Pons (tissue), 1 donor: ENCODE data around the gene OSBPL10.

Experiments used
- DNase-seq: peaks from one replicate; pipeline ENCODE4 v3.0.0-alpha.2; 2016; ENCODE audit warnings: low spot score

Gene OSBPL10

DNA sequence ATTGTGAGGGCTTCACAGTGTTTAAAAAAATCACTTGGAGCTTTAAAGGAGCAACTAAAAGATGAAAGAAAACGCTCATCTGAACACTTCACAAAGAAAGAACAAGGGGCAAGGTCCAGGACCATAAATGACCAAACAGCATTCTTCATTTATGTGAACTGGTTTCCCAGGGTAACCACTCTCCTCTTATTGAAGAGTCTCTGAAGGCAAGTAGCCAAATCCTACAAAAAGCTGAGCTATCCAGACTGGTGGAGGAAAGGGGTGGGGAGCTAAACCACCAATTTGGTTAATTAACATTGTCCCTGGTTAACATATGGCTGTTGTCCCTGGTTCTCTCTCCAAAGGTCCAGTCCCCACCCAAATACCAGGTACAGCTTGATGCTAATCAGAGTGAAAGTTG, 58.1 kb downstream of the OSBPL10 start:
- no peak for DNase-seq

DNA sequence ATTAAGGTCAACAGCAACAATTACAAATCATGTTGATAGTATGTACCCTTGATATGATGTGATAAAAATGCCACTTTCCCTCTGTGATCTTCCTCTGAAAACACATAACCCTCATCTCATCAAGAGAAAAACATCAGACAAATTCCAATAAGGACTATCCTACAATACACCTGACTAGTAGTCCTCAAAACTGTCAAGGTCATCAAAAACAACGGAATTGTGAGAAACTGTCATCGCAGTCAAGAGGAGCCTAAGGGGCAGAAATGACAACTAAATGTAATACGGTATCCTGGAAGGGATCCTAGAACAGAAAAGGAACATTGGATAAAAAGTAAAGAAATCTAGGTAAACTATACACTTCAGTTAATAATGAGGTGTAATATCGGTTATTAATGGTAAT, 59.2 kb downstream of the OSBPL10 start:
- DNase-seq: no peak

DNA sequence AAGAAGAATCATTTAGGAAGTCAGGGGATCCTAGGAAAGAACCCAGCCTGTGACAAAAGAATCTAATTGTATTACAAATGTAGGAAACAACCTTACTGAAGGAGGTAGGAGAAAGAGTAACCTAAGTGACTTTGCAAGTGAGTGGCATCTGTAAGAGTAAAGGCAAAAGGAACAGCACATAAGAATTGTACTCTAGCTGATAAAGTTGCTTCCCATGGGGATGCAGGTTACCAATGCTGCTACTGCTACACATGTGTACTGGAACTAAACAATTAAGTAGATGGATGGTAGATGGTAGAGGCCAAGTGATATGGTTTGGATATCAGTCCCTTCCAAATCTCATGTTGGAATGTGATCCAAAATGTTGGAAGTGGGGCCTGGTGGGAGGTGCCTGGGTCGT, 60.8 kb downstream of the OSBPL10 start:
- DNase-seq: no peak

DNA sequence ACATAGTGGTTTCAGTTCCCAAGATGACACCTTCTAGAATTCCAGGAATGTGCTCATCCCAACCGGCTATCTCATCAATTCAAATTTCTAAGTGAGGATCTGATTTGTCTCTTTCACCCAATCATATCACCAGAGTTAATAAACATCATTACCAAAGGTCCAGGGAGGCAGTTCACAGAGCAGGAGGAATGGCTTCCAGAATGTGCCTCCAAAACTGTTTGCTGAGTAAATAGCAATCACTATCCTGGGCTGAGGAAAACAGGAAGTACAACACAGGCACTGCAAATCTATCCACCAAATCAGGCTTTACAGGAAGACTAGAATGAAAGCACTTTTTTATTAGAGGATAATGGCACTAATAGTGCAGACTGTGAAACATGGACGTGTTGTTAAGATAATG, 61.5 kb downstream of the OSBPL10 start:
- DNase-seq: no peak

DNA sequence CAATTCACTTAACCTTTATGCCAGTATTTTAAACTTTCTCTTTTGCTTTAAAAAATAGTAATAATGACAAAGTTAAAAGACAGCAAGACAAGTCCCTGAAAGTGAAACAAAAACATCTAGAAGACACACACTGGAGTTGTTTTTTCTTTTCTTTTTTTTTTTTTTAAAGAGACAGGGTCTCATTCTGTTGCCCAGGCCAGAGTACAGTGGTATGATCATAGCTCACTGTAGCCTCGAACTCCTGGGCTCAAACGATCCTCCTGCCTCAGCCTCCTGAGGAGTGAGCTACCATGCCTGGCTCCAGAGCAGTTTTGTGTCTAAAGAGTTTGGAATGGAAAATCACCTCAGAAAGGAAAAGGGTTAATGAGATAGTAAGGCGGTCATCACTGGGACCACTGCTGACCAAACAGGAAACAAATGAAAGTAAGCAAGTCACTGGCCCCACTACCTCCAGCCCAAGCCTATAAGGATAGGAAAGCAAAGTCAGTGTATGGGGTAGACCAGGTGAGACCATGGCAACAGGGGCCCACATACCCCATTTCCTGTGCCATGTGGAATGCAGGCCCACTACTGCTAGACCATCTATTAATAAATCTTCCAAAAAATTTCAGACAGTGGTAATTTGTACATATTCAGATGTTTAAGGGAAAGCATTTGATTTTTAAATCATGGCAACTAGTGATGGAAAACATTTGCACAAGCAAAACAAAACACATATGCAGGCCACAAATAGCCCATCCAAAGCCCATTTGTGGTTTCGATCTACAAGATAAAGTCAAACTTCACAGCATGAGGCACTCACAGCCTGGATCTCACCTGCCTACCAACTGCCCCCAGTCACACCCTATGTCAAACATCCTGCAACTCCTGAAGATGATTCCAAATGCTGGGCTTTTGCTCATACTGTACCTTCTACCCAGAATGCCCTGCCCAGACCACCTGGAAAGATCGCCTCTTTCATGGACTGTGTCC, 62.6 kb downstream of the OSBPL10 start:
- DNase-seq: no peak

DNA sequence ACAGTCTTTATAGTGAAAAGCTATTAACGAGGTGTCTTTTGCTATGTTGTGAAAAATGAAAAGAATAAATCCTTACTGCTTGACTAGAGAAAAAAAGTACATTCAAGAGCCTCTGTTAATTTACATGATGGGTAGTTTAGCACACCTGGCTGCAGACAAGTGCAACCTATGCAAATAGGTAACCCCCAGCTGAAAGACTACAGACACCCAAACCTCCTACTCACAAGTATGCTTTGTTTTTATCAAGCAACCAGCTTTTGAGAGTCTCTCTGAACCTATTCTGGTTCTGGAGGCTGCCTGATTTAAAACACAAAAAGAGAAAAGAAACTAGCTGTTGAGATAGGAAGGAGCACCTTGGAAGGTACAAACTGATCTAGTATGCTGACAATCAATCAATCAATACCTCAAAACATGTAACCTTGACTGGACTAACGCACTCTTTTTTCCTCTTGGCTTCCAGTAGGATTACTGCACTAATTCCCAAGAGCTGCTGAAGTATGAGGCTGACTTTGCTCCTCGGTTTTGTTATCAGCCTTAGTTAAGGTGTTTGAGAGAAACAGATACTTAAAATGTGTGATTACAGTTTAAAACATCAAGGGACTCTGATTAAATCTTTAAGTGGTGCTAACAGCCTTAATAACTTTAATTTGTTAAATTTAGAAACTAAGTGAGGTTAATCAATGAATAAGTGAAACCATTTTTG, 63.6 kb downstream of the OSBPL10 start:
- DNase-seq: no peak

DNA sequence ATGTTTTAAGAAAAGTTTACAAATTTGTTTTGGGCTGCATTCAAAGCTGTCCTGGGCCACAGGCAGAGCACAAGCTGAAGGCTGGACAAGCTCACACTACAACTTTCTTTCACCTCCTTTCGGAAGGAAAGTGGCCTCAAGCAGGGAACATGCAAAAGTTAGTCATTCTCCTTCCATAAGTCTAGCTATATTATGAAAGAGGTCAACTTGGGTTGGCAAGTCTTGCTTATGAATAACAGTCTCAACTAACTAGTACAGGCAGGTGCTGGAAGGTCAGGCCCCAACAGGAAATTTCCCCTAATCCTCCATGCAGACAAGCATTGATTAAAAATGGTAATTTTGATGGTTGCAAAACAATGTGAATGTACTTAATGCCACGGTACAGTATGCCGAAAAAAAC, 69.4 kb downstream of the OSBPL10 start:
- DNase-seq: no peak

DNA sequence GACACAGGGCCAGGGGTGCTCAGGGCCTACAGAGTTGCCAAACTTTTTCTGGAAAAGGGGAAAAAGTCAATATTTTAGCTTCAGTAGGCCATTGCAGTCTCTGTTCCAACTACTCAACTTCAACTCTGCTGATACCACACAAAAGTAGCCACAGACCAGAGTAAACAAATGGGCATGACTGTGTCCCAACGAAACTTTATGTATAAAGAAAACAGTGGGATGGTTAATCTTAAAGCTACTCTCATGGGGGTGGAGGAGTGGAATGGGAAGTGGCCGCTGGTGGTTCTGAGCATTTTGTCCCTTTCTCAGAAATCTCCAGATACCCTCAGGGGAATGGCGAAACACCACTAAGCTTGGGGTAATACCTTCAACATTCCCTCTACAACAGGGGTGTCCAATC, 69.9 kb downstream of the OSBPL10 start:
- no peak for DNase-seq

DNA sequence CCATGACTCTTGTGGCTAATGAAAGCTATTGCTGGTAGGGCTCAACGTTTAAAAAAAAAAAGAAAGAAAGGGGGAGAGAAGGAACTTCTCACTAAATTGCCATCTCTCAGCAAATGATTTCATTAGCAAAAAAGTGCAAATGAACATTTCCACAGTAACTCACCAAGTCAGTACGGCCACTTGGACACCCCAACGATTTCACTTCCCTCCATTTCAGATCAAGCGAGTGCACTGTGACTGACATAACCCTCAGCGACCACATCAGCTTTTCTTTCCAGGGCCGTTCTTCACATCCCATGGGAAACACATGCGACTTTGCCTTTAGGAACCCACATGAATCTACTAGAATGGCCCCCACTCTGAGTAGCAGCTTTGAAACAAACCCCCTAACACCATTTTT, 71.6 kb downstream of the OSBPL10 start:
- no peak for DNase-seq

DNA sequence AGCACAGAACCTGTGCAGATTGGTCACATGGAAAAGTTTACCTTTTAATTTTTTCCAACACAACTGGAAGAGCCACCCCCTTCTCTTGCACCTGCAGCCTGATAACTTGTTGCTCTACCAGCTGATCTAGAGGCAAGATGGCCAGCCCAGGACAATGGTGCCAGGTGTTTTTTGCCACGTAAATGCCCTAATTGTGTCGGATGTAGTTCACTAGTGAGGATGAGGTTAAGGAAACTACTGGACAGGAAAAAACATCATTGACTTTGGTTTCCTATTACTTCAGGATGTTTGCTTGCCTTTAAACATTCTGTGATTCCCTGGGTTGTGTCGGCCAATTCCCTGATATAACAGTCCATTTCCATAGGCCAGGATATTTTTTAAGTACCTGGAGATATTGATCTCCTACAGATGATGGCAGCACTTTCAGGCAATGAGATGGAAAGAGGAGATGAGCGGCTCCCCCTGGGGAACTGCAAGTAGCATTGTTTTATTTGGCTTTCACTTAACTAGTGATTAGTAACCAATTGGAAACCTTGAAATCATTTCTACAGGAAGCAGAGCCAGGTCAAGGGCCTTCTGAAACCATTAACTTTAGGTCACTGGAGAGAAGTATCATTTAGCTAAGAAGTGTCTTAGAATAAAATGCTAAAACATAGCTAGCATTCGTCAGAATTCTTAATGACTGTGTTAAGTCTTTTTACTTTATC, 72.5 kb downstream of the OSBPL10 start:
- DNase-seq: no peak

DNA sequence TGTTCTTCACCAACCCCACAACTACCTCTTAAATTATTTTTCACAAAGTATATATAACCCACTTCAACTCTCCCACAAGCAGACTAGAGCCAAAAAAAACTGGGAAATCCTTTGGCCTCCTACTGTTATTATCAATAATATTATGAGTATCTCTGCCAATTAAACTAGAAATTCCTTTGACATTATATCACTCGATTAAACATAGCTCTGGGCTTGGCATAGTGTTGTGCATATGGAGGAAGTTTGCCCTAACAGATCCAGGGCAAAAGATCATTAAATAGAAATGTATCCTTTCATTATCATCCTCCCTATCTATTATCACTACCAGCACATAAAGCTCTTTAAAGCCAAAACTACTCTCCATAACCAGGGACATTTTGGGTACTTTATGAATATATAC, 74.9 kb downstream of the OSBPL10 start:
- DNase-seq: no peak

DNA sequence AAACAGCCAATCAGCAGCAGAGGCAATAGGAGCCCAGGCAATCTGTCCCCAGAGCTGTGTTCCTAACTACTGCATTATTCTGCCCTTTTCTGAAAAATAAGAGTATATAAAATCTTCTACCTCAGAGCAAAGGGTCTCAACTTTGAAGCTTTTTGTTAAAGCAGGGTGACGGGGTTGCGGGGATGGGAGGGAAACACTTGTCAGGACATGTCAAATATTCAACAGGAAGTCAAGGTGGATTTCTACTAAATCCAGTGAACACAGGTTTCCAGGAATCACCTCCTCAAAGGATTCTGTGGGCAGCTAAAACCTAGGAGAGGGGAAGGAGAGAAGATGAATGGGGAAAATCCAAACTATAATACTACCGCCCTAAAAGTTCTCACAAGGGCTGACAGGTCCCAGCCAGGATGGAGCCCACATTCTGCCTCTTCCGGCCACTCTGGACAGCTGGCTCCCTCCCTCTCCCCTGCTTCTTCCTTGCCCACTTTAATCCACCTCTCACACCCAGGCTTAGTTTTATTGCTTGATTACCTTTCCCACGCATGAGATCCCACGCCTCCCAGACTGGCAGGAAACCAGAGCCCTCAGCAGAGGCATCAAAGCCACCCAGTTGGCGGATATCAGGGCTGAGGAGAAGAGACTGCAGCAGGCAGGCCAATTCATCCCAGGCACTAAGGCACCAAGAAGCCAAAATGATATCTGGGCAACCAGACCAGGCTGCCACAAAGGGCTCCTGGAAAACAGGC, 77.2 kb downstream of the OSBPL10 start:
- no peak for DNase-seq

DNA sequence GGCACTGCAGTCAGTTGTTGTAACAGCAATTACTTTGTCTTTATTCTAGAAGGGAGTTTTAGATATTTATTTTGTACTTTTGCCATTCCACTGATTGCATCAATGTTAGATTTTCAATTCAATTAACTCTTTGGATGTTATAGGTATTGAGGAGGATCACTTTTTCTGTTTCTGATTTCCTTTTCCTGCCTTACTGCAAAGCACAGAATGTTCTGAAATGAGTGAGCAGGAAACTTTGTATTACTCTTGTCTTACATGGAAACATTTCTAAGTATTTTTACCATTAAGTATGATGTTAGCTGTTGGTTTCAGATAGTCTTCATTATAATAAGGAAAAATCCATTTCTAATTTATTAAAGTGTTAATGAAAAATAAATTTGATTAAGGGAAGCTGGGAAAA, 80.5 kb downstream of the OSBPL10 start:
- DNase-seq: no peak

DNA sequence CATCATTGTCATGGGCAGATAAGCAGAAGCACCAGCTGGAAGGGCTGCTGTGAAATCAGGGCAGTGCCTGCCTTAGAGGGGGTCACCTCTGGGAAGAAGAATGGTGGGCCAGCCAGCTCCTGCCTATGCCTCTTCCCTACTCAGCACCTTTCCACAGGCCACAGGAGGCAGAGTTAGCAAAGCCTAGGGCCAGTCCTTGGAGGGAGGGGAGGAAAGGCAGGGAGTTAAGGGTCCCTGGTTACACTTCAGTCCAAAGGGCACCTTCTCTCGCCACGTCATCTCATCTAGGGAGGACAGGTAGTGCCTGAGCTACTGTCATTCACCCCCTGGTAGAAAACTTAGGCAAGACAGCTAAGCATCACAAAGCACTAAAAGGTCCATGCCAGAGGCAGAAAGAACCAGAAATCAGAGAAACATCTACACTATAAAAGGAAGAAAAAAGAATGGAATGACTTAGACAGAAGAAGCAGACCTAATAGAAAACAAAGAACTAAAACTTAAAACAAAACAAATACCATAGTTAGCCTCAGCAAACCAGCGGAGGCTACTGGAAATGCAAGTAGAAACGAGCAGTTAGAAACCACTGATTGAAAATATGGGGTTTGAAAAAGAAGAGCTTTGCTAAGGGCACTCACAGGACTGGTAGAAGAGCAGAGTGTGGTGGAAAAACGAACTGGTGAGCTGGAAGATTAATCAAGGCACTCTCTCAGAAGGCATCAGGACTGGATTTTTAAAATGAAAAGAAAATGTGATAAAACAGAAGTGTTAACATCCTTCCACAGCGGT, 84.2 kb downstream of the OSBPL10 start:
- DNase-seq: no peak

DNA sequence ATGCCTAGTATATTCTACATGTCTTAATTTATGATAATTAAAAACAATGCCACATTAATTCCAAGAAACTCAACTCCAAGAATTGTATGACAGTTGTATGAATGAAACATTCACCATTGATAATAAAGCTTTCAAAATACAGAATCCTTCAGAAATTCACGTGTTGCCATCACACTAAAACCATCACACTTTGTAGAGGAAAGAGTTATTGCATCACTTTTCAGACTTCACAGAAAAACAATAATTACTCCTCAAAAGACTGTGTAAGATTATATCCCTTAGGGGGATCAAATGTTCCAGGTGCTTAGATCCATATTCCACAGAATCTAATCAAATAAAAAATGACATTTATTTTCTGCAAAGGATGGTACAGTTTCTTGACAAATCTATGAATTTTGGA, 85.0 kb downstream of the OSBPL10 start:
- no peak for DNase-seq

DNA sequence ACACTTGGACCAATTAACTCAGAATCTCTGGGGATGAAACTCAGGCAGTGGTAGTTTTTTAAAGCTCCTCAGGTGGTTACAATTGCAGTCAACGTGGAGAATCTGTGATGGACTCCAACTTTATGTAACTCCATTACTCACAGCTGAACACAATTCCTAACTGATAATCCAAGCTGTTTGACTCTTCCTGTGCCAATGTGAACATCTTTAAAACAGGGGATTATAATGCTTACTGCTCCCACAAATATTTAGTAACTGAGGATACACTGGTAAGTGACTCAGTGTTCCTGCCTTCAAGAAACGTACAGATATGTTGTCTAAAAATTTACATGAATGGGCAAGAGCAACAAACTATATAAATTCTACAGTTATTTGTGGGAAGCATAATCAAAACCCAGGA, 85.6 kb downstream of the OSBPL10 start:
- DNase-seq: no peak

DNA sequence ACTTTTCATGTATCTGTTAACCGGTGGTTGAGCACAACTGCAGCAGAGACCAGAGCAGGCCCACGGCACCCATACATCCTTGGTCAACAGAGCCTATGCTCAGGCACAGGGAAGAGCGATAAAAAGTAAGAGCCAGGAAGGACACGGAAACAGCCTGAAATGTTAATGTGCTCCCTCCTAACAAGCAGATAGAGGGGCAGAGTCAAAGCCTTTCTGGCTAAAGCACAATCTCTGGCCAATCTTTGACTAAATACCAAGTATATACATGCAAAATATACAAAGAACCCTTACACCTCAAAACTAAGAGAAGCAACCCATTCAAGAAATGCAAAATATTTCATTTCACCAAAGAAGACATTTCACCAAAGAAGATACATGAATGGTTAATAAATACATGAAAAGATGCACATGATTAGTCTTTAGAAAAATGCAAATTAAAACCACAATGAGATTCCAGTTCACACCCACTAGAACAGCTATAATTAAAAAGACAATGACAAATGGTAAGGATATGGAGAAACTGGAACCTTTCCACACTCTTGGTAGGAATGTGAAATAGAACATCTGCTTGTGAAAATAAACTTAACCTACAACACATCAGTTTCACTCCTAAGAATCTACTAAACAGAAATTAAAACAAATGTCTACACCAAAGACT, 88.0 kb downstream of the OSBPL10 start:
- DNase-seq: no peak

DNA sequence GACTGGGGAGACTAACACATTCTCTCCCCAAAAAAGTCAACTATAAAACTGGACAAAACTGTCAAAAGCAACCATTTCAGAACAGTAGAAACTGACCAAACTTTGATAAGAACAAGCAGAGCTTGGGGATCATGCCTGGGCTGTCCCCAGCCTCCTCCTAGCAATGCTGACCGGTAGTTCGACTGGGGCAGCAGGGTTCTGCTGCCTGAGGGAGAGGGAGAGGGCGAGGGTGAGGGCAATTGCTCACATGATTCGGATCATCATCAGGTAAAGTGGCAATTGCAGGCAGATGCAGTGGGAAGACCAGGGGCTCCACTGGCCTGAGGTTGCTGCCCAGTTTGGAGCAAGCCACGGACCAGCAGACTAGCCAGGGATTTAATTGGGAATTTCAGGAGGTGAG, 88.6 kb downstream of the OSBPL10 start:
- DNase-seq: no peak

DNA sequence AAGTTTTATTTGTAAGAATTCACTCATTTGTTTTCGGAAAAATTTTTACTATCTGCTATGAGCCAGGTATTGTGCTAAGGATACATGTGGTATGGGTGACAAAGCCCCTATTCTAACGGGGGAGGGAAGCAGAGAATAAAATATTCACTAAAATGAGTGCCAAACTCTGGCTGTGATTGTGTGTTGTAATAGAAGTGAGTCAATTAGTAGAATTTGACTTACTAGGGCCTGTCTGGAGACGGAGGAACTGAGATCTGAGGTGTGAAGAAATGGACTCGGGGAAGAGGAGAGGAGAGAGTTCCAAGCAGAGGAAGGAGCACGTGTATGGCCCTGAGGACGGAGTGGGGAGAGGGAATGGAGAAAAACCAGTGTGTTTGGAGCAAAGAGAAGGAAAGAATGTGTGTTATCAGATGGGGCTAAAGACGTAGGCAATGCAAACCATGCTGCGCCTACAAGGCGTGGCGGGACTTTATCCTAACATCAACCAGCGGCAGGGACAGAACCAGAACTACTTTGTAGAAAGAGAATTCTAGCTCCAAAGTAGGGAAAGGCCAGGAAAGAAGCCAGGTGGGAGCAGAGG, 89.1 kb downstream of the OSBPL10 start:
- DNase-seq: no peak

DNA sequence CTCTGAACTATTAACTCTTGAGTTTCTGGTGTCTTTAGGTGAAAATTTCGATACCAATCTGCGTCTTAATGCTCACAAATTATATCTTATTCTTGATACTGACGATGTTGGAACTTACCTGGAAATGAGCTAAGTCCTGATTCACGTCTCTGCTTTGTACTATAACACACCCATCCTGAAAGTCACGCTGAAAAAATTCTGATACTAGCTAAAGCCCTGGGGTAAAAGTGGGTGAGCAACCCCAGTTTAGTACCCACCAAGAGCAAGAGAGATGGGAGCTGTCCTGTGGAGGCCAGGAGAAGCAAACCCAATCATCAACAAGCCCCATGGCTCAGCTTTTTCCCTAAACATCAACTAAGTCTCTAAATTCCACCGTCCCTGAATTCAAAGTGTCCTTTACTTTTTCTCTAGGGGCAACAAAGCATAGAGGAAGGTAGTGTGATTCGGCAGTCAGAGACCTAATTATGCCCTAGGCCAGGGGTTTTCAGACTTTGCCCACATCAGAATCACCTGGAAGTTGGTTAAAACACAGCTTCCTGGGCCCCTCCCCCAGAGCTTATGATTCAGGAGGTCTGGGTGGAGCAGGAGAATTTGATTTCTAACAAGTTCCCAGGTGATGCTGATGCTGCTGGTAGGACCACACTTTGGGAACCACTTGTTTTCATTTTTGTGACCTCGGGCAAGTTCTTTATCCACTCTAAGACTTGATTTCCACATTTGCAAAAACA, 90.2 kb downstream of the OSBPL10 start:
- no peak for DNase-seq
